Measurements from ENCODE around the gene WDR33.

WDR33 gene

GRCh38 chr2:127653421-127654083 lies 157.4 kb downstream of the WDR33 start:
- no peak for DNase-seq

GRCh38 chr2:127652786-127653357 lies 158.1 kb downstream of the WDR33 start:
- no peak for DNase-seq

DNA sequence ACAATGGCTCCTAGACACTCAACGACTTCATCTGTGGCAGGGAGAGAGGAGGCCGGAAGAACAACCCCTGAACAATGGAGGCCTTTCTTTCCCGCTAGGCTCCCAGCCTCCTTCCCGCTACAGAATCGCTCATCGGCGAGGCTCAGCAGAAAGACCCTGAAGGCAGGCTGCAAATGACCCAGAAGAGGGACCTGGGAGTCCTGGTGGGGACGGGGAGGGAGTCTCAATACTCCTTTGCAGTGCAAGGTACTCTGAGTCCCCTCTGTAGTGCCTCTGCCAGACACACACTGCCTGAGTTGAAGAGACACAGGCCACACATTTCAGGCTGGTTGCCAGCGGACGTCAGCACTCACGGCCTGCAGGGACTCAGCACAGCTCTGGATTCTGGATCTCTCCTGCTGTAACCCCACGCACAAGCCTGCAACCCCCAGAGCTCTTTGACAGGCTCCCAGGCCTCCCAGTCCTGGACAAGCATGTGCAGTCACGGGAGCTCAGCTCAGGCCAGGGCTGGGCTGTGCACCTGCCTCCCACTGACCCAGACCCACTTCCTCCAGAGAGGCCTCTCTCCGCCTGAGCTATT lies 158.9 kb downstream of the WDR33 start:
- DNase-seq, result no peak

- DNase-seq, result no peak
These were observed 159.6 kb downstream of the WDR33 start for GRCh38 chr2:127651381-127651809.
